OCI-LY3 (cell line): ENCODE measurements around the gene MAGI2.

ENCODE experiments used
- CTCF ChIP-seq: fragments of 200-600, 300-600 bp; sonication (generic); IDR thresholded peaks from 2 replicates; pipeline ENCODE4 v1.5.1; 2014; ENCODE audit warnings: antibody characterized with exemption, low read length, low read depth
- EZH2phosphoT487 ChIP-seq: fragments of 200-600 bp; shearing (Covaris generic); IDR thresholded peaks from 2 replicates; pipeline ENCODE4 v1.6.1; 2018; ENCODE audit warnings: antibody characterized with exemption, mixed run types, low read depth

GRCh38 chr7:78389022-78389421 is 1064.4 kb downstream of the MAGI2 start:
- TF ChIP-seq CTCF: no peak
- no peak for TF ChIP-seq EZH2phosphoT487
